OCI-LY7 (cell line): ENCODE results near the gene NAGS. TPM values are rescaled to one million over a fixed set of nuclear protein-coding genes. Genes with fewer than 3 reads are reported as not detected.

Experiments
- BruUV-seq: library from RNA; stranded (reverse); fragments of 400-500 nt; replicated peaks from 2 replicates; lab custom pipeline; 2021; lab: Mats Ljungman, UMichigan
- CTCF ChIA-PET: fragments of 300-600 bp; sonication (Branson Sonifier 250); formaldehyde crosslinking; loops from one replicate; lab custom pipeline; 2022; ENCODE audit warnings: antibody characterized with exemption; ENCODE audit not compliant: unreplicated experiment; lab: Charles Lee
- POLR2A ChIA-PET: fragments of 300-600 bp; sonication (Branson Sonifier 250); formaldehyde crosslinking; loops from one replicate; lab custom pipeline; 2022; ENCODE audit warnings: antibody characterized with exemption; lab: Charles Lee
- DNase-seq: peaks from one replicate; pipeline ENCODE4 v3.0.0-alpha.2; 2015; ENCODE audit warnings: low spot score
- H2AFZ ChIP-seq: fragments of 200-600 bp; sonication (generic), shearing (Covaris generic); 2 replicates; pipeline ENCODE4 v1.6.1; 2014; ENCODE audit warnings: mild to moderate bottlenecking, antibody characterized with exemption, low read length, moderate library complexity
- H3K27ac ChIP-seq: fragments of 200-600 bp; sonication (generic); 2 replicates; pipeline ENCODE4 v1.5.1; 2014; ENCODE audit warnings: mixed run types, low read depth, mild to moderate bottlenecking, moderate library complexity, low read length, inconsistent platforms; ENCODE audit not compliant: poor library complexity, severe bottlenecking
- H3K36me3 ChIP-seq: fragments of 200-600 bp; sonication (generic); 2 replicates; pipeline ENCODE4 v1.6.1; 2014; ENCODE audit warnings: mild to moderate bottlenecking, antibody characterized with exemption, low read length, moderate library complexity, mixed read lengths; ENCODE audit not compliant: insufficient read depth
- H3K4me1 ChIP-seq: fragments of 200-600 bp; sonication (generic); 2 replicates; pipeline ENCODE4 v1.5.1; 2014; ENCODE audit warnings: mild to moderate bottlenecking, low read length; ENCODE audit not compliant: insufficient read depth, poor library complexity, severe bottlenecking
- H3K4me2 ChIP-seq: fragments of 200-600 bp; sonication (generic); 2 replicates; pipeline ENCODE4 v1.6.1; 2014; ENCODE audit warnings: mild to moderate bottlenecking, low read length
- H3K4me3 ChIP-seq: fragments of 200-600 bp; sonication (generic); 2 replicates; pipeline ENCODE4 v1.5.1; 2014; ENCODE audit warnings: mild to moderate bottlenecking, low read depth, low read length; ENCODE audit not compliant: poor library complexity, severe bottlenecking
- H3K79me2 ChIP-seq: fragments of 200-600 bp; sonication (generic); 2 replicates; pipeline ENCODE4 v1.6.1; 2016; ENCODE audit warnings: low read depth, mild to moderate bottlenecking, low read length, moderate library complexity, mixed read lengths; ENCODE audit not compliant: insufficient read depth
- H3K9me2 ChIP-seq: fragments of 200-600 bp; sonication (generic); 2 replicates; pipeline ENCODE4 v1.6.1; 2016; ENCODE audit warnings: mild to moderate bottlenecking, low read length, mixed read lengths; ENCODE audit not compliant: insufficient read depth
- H3K9me3 ChIP-seq: fragments of 200-600 bp; sonication (generic); 2 replicates; pipeline ENCODE4 v1.6.1; 2014; ENCODE audit warnings: mild to moderate bottlenecking, mixed run types, low read length, mixed read lengths
- H4K20me1 ChIP-seq: fragments of 200-600 bp; sonication (generic); 2 replicates; pipeline ENCODE4 v1.6.1; 2014; ENCODE audit warnings: mild to moderate bottlenecking, antibody characterized with exemption, low read length, moderate library complexity, mixed read lengths; ENCODE audit not compliant: insufficient read depth
- CTCF ChIP-seq: fragments of 200-600 bp; sonication (generic); conservative IDR thresholded peaks from 2 replicates; pipeline ENCODE4 v1.5.1; 2014; ENCODE audit warnings: mild to moderate bottlenecking, antibody characterized with exemption, low read length, moderate library complexity, mixed read lengths
- EZH2phosphoT487 ChIP-seq: fragments of 200-600 bp; sonication (generic); IDR thresholded peaks from 2 replicates; pipeline ENCODE4 v1.6.1; 2018; ENCODE audit warnings: low read depth, borderline replicate concordance, mild to moderate bottlenecking, mixed run types, antibody characterized with exemption, low read length, moderate library complexity, mixed read lengths
- intact Hi-C: fragments of 100-400 bp; cut with micrococcal nuclease; formaldehyde crosslinking; loops from one replicate; pipeline ENCODE4 v1.10.0; 2022; ENCODE audit not compliant: unreplicated experiment
- total RNA-seq, 2 experiments: library from RNA; depleted of rRNA in 1 of 2; stranded (reverse); fragments of >200 nt in 1 of 2; shearing (Covaris generic) in 1 of 2; gene quantifications; 2 replicates each; pipeline ENCODE4 v1.2.3, GENCODE V29; 2014 to 2022

NAGS gene
- total RNA-seq, 2 experiments from 2014 or later = 0.32 to 1.5 TPM

- Histone ChIP-seq H3K4me2 (no peak overlapping the region), H2AFZ (no peak overlapping the region), H3K4me3 (no peak overlapping the region), H3K9me3 (no peaks in the 10 kb centered on the region), H3K4me1 (no peaks in the 10 kb centered on the region), H4K20me1 (no peaks in the 10 kb centered on the region), H3K79me2 (no peaks in the 10 kb centered on the region), H3K36me3 (no peaks in the 10 kb centered on the region), H3K9me2 (no peaks in the 10 kb centered on the region), H3K27ac (no peak overlapping the region)
- POLR2A ChIA-PET = no interaction called here
- DNase-seq = no peak
- no peak for TF ChIP-seq CTCF
- TF ChIP-seq EZH2phosphoT487 = no peak
- BruUV-seq = no TSS peak
- CTCF ChIA-PET = no interaction called here
- intact Hi-C loops = no loop called here
Measured at GRCh38 chr17:43961954-43962353, 42.5 kb upstream of the NAGS start.

- no peaks in the 10 kb centered on the region for H3K4me1 ChIP-seq
- H2AFZ ChIP-seq = no peak overlapping the region
- H3K9me3 ChIP-seq = no peaks in the 10 kb centered on the region
- H3K4me3 ChIP-seq = no peak overlapping the region
- no peaks in the 10 kb centered on the region for H3K79me2 ChIP-seq
- POLR2A ChIA-PET = no interaction called here
- CTCF ChIA-PET = no interaction called here
- H4K20me1 ChIP-seq = no peaks in the 10 kb centered on the region
- no TSS peak for BruUV-seq
- no peak overlapping the region for H3K4me2 ChIP-seq
- TF ChIP-seq CTCF = no peak
- no peaks in the 10 kb centered on the region for H3K9me2 ChIP-seq
- no peak for DNase-seq
- H3K36me3 ChIP-seq = no peaks in the 10 kb centered on the region
- intact Hi-C loops = no loop called here
- H3K27ac ChIP-seq = no peak overlapping the region
Measured at GRCh38 chr17:43962479-43962878, 41.9 kb upstream of the NAGS start.

GRCh38 chr17:43966276-43966675, 38.1 kb upstream of the NAGS start:
- TF ChIP-seq EZH2phosphoT487 (no peak), CTCF (no peak)
- CTCF ChIA-PET = no interaction called here

More at GRCh38 chr17:43966276-43966675, 38.1 kb upstream of the NAGS start:
- Histone ChIP-seq H3K9me2 (no peaks in the 10 kb centered on the region), H3K4me1 (no peaks in the 10 kb centered on the region), H3K79me2 (no peaks in the 10 kb centered on the region), H3K4me2 (no peak overlapping the region), H2AFZ (no peak overlapping the region), H3K4me3 (no peak overlapping the region), H3K27ac (no peak overlapping the region), H3K9me3 (no peaks in the 10 kb centered on the region), H3K36me3 (no peaks in the 10 kb centered on the region), H4K20me1 (no peaks in the 10 kb centered on the region)
- POLR2A ChIA-PET = interaction anchor here (0.6 kb wide), 1 partner anchor 89 kb away, joined by 5 read pairs; no protein-coding TSS in a partner anchor
- BruUV-seq = no TSS peak
- no peak for DNase-seq
- intact Hi-C loops = no loop called here
